AG20443 (cell line): ENCODE results near the gene ITGB1BP2.
A peak's percentile ranks its signal among the peaks of the same experiment; 100 is the strongest.
"Not testable (repeated sequence)": the region's sequence is repeated elsewhere in the genome, so short reads cannot be mapped to it uniquely, and the experiment has no call there.

ENCODE experiments used
- DNase-seq: peaks from one replicate; pipeline ENCODE4 v3.0.0; 2012; ENCODE audit warnings: low spot score, mixed read lengths

Gene ITGB1BP2

DNA sequence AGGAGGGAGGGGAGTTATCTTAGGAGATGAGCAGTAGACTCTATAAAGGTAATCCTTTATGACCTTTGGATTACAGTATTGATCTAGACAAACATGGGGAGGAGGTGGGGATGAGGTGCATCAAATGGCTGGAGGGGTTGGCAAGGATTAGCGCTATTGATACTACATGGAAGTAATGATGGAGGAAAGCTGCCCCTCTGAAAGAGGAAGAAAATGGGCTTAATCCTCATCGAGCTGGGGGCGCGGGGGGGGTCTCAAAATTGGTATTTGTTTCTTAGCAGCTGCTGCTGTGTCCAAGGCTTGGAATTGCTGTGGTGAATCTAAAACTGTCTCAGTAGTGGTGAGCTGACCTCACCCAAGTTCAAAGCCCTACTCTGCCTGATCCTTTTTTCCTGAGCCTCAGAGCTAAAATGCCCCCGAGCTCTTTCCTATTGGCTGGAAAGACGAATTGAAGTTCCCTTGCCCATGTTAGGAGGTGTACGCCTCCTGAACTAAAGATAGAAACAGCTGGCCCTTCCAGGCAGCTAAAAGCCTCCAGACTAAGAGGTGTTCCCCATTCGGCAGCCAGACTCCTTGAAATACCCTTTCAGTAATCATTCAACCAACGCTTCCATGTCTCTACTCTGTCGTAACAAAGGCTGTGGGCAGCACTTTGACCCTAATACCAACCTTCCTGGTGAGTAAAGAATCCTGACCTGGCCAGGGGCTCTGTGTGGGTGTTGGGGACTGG lies at the start of gene ITGB1BP2:
Gene ITGB1BP2 (plus strand): TSS at position 556 of the 730 bp plus-strand sequence. CDS start 57 bp downstream, at position 613.
- DNase-seq = peak; percentile 27

DNA sequence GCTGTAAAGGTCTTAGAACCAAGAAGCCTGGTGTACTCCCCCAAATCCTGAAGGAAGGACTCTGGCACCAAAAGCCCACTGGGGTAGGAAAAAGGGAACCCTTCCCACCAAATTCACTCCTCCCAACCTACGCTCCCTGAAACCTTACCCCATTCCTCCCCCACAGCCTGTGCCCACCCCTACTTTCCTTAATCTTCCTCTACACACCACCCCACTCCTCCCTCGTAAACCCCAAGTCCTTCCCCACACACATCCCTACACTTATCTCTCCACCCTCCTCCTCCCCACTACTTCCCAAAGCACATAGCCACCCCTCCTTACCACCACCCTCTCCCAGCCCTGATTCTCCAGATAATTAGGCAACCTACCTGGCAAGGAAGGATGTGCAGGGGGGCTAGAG lies 49.3 kb upstream of the ITGB1BP2 start:
- DNase-seq = no peak

DNA sequence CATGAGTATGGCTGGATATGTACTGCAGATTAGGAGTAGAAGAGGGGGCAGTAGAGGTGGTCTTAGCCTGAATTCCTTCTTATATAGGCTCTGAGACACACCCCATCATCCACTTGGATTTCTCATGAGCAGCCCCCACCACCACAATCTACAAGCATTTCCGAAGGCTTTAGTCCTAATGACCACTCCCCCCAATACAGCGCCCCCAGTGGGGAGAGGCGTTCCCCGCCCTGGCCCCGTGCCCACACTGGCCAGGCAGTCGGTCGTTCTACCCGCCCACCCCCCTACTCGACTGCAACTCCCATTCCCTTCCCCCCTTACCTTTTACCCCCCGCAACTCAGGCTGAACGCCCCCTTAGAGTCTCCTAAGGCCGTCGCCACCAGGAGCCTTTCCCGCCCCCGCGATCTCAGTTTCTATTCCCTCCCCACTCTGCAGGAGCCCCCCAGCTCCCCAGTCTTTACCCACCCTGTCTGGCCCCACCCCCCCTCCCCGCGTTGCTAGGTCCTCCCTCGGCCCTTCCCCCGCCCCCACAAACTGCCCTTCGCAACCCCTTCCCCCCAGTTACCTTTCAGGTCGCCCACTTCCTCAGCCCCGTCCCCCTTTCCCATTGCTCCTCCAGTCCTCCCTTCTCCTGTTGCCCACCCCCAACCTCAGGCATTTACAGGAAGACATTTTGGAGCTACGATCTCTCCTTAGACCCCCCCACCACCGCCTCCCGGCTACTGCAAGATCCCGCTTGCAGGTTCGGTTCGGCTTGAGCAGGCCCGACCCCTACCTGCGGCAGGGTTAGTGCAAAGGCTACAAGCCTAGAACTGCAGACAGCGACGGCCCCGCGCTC lies 48.1 kb upstream of the ITGB1BP2 start:
- peak; percentile 66 for DNase-seq

DNA sequence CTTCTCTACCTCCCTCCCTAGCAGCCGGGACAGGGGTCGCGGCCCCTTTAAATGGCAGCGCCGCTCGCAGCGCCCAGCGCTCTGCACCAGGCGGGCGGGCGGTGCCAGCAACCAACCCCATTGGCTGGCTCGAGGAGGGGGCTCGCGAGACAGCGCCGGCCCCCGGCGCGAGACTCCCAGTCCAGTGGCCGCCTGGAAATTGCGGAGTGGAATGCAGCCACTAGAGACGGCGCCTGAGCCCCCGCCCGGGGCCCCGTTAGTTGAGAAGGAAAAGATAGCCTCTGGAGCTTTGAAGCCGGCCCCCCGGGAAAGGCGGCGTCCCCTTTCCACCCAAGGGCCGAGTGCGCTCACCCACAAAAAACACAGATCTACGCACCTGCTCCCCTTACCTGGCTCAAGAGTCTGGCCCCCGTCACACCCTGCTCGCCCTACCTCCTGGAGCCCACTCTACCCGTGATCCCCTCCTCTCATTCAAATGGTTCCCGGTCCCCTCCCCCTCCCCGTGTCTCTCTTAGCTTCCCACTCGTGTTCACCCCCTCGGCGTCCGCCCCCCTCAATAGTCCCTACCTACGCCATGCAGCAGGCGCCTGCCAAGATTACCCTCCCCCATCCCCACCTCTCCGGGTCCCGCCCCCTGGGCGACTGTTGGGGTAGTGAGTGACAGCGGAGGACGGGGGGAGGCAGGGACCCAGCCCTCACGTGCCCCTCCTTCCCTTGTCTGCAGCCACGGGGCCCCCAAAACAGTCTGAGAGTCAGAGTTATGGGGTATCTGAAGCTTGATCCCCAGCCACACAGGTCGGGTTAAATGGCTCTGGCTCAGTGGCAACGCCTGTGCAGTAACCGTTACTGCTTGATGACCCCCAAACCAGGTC lies 47.2 kb upstream of the ITGB1BP2 start, which contains the start of gene ZMYM3:
Gene ZMYM3 (minus strand): TSS at position 49 of the 872 bp plus-strand sequence. CDS start 885 bp downstream, outside the sequence.
- peak; percentile 95 for DNase-seq

DNA sequence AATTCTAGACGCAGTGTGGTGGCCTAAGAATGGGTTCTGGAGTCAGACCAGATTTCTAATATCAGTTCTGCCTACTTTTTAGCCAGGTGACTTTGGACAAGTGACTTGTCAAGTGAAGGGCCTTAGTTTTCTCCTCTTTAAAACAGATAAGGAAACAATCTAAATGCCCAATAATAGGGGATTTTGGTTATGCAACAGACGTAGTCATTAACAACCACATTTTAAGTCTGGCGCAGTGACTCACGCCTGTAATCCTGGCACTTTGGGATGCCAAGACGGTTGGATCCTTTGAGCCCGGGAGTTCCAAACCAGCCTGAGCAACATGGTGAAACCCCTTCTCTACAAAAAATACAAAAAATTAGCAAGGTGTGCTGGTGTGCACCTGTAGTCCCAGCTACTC lies 45.5 kb upstream of the ITGB1BP2 start:
- DNase-seq = no peak

DNA sequence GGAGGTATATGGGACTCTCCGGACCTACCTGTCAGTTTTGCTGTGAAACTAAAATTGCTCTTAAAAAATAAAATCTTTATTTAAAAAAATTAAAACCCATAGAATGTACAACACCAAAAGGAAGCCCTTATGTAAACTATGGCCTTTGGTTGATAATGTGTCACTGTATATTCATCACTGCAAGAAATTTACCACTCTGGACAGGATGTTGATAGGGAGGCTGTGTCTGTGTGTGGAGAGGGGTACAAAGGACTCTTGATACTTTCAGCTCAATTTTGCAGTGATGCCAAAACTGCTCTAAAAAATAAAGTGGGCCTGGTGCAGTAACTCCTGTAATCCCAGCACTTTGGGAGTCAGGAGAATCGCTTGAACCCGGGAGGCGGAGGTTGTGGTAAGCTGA lies 44.7 kb upstream of the ITGB1BP2 start:
- no peak for DNase-seq

DNA sequence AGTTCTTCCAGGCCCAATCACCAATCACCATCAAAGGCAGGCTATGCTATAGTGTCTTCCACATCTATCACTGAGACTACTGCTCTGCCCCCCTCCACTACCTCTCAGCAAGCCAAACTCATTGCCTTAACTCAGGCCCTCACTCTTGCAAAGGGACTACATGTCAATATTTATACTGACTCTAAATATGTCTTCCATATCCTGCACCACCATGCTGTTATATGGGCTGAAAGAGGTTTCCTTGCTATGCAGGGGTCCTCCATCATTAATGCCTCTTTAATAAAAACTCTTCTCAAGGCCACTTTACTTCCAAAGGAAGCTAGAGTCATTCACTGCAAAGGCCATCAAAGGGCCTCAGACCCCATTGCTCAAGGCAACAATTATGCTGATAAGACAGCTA lies 32.9 kb upstream of the ITGB1BP2 start:
- DNase-seq = not testable (repeated sequence)

DNA sequence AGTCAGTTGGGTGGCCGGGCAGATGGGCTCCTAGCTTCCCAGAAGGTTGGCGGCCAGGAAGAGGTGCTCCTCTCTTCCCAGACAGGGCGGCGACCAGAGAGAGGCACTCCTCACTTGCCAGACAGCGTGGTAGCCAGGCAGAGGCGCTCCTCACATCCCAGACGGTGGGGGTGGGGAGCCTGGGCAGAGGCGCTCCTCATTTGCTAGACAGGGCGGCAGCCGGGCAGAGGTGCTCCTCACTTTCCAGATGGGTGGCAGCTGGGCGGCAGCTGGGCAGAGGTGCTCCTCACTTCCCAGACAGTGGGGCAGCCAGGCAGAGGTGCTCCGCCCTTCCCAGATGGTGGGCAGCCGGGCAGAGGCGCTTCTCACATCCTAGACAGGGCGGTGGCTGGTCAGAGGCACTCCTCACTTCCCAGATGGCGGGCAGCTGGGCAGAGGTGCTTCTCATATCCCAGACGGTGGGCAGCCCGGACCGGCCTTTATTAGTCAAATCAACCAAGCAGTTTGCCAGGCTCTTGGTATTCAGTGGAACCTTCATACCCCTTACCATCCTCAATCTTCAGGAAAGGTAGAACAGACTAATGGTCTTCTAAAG lies 31.7 kb upstream of the ITGB1BP2 start:
- DNase-seq = no peak

DNA sequence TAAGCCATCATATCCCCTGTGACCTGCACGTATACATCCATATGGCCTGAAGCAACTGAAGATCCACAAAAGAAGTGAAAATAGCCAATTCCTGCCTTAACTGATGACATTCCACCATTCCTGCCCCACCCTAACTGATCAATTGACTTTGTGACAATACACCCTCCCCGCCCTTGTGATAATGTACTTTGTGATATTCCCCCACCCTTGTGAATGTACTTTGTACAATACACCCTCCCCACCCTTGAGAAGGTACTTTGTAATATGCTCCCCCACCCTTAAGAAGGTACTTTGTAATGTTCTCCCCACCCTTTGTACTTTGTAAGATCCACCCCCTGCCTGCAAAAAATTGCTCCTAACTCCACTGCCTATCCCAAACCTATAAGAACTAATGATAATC lies 29.2 kb upstream of the ITGB1BP2 start:
- DNase-seq = not testable (repeated sequence)

DNA sequence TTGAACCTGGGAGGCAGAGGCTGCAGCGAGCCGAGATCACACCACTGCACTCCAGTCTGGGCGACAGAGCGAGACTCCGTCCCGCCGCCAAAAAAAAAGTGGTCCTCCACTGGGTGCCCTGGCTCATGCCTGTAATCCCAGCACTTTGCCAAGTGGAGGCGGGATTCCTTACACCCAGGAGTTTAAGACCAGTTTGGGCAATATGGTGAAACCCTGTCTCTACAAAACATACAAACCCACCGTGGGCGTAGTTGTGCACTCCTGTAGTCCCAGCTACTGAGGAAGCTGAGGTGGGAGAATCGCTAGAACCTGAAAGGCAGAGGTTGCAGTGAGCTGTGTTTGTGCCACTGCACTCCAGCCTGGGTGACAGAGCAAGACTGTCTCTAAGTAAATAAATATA lies 20.2 kb upstream of the ITGB1BP2 start:
- not testable (repeated sequence) for DNase-seq

DNA sequence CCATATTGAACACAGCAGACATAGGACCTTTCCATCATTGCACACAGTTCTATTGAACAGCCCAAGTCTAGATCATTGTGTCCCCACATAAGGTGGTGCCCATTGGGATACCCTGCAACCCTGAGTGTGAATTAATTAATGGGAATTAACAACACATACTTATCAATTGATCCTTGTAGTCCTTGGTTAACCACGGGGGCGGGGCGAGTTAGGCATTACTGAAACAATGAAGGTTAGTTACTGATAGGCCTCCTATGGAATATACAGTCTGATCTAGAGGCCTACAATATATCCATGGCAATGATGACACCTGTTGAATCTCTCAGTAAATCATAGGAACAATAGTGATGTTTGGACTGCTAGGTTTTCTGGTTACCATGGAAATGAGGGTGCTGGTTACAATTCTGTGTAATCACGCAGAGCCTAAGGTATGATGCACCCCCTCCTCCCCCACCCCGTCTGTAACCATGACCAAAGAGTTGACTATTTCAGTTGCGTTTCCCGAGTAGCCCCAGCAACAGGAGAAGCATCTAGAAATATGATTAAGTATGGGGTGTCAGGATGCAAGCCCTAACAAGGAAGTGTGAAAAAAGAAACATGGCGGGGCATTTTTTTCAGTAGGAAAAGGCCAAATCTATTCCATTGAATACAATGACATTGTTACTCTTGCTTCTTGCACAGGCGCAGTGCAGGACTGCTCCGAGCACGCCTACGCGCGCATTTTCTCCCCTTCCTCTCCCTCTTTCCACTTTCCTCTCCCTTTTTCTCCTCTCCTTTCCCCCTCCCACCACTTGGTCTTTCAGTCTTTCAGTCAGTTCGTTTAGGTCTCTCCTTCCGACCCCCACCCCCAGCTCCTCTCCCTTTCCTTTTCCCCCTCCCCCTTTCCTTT lies 18.8 kb upstream of the ITGB1BP2 start:
- DNase-seq = peak; percentile 38

DNA sequence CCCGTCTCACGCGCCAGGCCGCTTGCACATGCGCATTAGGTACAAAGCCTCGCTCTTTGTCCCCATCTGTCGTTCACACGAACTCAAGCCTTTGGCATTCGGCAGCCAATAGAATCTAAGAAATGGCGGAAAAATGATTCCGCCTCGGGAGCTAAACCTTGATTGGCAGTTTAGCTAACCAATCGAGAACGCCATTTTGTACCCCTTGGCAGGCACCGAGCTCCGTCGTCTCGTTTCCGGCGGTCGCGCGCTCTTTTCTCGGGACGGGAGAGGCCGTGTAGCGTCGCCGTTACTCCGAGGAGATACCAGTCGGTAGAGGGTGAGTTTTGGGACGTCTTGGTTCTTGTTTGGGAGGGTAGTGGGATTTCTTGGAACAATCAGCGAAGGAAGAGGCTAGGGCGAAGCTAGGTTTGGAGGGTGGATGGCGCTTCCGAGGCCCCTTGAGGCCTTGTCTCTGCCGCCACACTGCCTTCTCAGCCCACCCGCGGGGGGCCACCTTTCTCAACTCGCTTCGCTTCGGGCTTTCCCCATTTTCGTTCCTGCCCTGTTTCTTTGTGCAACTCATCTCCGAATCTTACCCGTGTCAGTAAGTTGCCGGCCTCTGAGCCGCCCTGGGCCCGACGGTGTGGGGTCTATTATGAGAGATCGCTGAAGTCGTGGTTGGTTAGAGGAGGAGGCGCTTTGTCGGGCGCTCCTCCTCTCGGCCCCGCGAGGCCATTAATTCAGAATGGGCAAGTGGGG lies 18.0 kb upstream of the ITGB1BP2 start, which contains the start of gene NONO:
Gene NONO (plus strand): TSS at position 233 of the 741 bp plus-strand sequence. CDS start 7,003 bp downstream, outside the sequence.
- DNase-seq = peak; percentile 89

DNA sequence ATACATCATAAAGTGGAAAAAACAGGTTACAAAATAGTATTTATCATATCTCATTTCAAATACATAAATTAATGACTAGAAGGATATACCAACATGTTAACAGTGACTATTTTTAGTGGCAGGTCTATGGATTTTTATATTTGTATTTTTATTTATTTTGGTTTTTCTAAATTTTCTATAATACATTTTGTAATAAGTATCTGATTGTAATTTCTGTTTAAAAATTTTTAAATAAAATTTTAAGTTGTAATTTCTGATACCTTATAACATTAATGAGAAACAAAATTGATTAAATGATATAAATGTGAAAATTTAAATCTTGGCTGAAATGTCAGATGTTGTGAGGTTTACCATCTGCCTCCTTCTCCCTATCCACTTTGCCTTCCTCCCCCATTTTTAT lies 15.6 kb upstream of the ITGB1BP2 start:
- DNase-seq = no peak

DNA sequence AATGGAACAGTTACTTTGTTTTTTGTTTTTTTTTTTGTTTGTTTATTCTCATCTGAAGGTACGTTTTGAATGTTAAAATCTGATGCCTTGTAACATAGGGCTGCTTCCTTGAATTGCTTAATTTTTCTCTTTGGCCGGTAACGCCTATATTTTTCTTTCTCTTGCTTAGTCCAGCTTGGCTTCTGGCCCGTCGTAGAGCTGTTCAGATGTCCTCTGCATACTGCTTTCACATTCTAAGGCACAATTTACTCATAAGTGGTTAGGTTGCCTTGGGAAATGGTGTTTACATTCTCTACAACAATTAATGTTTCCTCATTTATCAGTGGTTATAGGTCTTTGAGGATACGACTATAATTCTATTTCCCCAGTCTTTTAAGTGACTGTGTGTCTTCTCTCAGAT lies 10.2 kb upstream of the ITGB1BP2 start:
- no peak for DNase-seq

DNA sequence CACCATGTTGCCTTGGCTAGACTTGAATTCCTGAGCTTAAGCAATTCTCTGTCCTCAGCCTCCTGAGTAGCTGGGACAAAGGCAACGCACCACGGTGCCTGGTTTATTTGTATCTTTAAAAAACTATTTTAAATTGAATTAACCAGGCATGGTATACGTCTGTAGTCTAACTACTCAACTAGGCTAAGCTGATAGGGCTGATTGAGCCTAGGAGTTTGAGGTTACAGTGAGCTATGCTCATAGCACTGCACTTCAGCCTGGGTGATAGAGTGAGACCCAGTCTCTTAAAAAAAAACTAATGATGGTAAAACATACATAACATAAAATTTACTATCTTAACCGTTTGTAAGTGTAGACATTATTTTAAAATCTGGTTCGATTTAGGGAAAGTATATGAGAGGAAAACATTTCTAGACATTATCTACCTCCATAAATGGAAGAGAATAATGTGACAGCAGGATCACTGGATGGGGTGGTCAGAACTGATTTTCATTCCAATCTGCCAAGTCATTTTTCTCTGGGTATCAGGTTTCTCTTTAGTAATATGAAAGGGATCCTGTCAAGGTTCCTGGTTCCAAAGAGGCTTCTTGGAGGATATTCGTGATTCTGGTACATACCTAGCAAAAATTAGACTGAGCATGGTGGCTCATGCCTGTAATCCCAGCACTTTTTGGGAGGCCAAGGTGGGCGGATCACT lies 8.7 kb upstream of the ITGB1BP2 start:
- DNase-seq = peak; percentile 33

DNA sequence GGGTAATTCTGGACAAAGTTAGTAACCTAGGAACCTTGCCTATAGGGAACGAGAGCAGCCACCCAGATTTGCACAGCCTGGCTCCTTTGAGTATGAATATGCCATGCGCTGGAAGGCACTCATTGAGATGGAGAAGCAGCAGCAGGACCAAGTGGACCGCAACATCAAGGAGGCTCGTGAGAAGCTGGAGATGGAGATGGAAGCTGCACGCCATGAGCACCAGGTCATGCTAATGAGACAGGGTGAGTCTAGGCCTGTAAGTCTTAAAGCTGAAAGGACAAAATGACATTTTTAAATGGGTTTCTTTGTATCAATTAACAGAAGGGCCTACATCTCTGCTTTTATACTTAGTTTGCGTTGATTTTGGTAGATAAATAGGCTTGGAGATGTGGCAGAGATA lies 4.7 kb upstream of the ITGB1BP2 start:
- no peak for DNase-seq

DNA sequence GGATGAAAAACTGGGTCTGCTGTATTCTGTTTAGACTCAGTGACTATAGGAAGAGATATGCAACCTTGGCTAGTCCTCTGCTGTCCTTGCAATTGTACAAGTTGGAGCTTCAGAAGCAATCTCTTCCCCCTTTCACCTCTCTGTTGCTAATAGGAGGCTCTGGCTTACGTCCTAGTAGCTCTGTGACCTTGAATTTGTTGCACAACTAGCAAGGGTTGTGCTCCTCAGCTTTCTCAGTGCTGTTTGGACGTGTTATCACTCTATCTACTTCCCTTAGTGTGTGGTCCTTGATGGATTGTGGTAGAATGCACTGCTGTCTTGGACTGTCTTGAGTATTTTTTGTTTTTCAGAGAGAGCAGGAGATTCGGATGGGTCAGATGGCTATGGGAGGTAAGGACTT lies 3.4 kb upstream of the ITGB1BP2 start:
- DNase-seq = no peak

DNA sequence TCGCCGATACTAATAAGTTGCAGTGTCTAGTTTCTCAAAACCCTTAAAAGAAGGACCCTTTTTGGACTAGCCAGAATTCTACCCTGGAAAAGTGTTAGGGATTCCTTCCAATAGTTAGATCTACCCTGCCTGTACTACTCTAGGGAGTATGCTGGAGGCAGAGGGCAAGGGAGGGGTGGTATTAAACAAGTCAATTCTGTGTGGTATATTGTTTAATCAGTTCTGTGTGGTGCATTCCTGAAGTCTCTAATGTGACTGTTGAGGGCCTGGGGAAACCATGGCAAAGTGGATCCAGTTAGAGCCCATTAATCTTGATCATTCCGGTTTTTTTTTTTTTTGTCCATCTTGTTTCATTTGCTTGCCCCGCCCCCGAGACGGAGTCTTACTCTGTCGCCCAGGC lies 1.5 kb upstream of the ITGB1BP2 start:
- DNase-seq = not testable (repeated sequence)

DNA sequence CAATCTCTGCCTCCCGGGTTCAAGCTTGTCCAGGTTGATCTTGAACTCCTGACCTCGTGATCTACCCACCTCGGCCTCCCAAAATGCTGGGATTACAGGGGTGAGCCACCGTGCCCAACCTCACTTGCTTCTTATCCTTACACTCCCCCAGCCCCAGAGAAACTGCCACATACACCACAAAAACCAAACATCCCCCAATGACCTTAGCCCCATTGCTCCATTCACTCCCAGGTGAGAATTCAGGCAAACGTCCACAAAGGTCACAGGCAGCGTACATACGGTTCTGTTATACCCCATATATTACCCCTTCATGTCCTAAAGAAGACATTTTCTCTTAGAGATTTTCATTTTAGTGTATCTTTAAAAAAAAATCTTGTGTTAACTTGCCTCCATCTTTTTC lies 1.1 kb upstream of the ITGB1BP2 start:
- not testable (repeated sequence) for DNase-seq
